Liver (tissue), 10 donors: Measurements from ENCODE around the gene IFT172. TPM values are rescaled to one million over a fixed set of nuclear protein-coding genes. Genes with fewer than 3 reads are reported as not detected.

Experiments
- DNase-seq: peaks from one replicate; pipeline ENCODE4 v3.0.0-alpha.2; 2017; ENCODE audit warnings: low spot score
- H3K27ac ChIP-seq, 2 donors: one replicate each; pipeline ENCODE4 v1.7.0; 2013; ENCODE audit warnings: inconsistent platforms in 2 of 2, low read length in 2 of 2, control low read depth in 1 of 2, low read depth in 1 of 2, mild to moderate bottlenecking in 1 of 2
- H3K27me3 ChIP-seq, 4 donors: one replicate each; pipeline versions ENCODE4 v1.6.1 to v1.7.0; 2013; ENCODE audit warnings: low read length in 3 of 4, inconsistent platforms in 1 of 4, mild to moderate bottlenecking in 1 of 4, moderate library complexity in 1 of 4; ENCODE audit not compliant: control insufficient read depth in 4 of 4, insufficient read depth in 4 of 4
- H3K36me3 ChIP-seq, 4 donors: one replicate each; pipeline versions ENCODE4 v1.6.1 to v1.7.0; 2013; ENCODE audit warnings: low read length in 3 of 4, mild to moderate bottlenecking in 3 of 4, low read depth in 1 of 4, moderate library complexity in 1 of 4; ENCODE audit not compliant: control insufficient read depth in 4 of 4, insufficient read depth in 3 of 4
- H3K4me1 ChIP-seq, 4 donors: one replicate each; pipeline versions ENCODE4 v1.6.1 to v1.7.0; 2013; ENCODE audit warnings: low read length in 3 of 4, mild to moderate bottlenecking in 3 of 4, moderate library complexity in 1 of 4; ENCODE audit not compliant: control insufficient read depth in 4 of 4, insufficient read depth in 4 of 4
- H3K4me3 ChIP-seq, 3 donors: one replicate each; pipeline versions ENCODE4 v1.6.1 to v1.7.0; 2013; ENCODE audit warnings: low read length in 3 of 3, control low read depth in 1 of 3, low read depth in 1 of 3, mild to moderate bottlenecking in 1 of 3
- H3K9ac ChIP-seq, 2 donors: one replicate each; pipeline ENCODE4 v1.7.0; 2013; ENCODE audit warnings: low read length in 2 of 2, mild to moderate bottlenecking in 2 of 2, moderate library complexity in 2 of 2, control low read depth in 1 of 2, low read depth in 1 of 2
- H3K9me3 ChIP-seq, 4 donors: one replicate each; pipeline versions ENCODE4 v1.6.1 to v1.7.0; 2013; ENCODE audit warnings: low read length in 3 of 4; ENCODE audit not compliant: control insufficient read depth in 4 of 4
- ATF3 ChIP-seq: IDR thresholded peaks from 2 replicates; pipeline ENCODE4 v1.6.1; 2016; ENCODE audit warnings: antibody characterized with exemption
- CTCF ChIP-seq: fragments of 150-350 bp; IDR thresholded peaks from 2 replicates; pipeline ENCODE4 v1.5.1; 2017; ENCODE audit warnings: improper control_type of control experiment, low read depth, low read length; ENCODE audit not compliant: missing input control
- EGR1 ChIP-seq, 2 donors: IDR thresholded peaks; 2 replicates each; pipeline ENCODE4 v1.6.1; 2016 to 2018; ENCODE audit warnings: antibody characterized with exemption in 2 of 2, low read depth in 2 of 2
- FOXA1 ChIP-seq: IDR thresholded peaks from 2 replicates; pipeline ENCODE4 v1.6.1; 2016; ENCODE audit warnings: antibody characterized with exemption
- FOXA2 ChIP-seq: IDR thresholded peaks from 2 replicates; pipeline ENCODE4 v1.6.1; 2016; ENCODE audit warnings: antibody characterized with exemption
- GABPA ChIP-seq, 2 donors: IDR thresholded peaks in 1 of 2; conservative IDR thresholded peaks in 1 of 2; 2 replicates each; pipeline ENCODE4 v1.6.1; 2016; ENCODE audit warnings: antibody characterized with exemption in 2 of 2, mild to moderate bottlenecking in 1 of 2, moderate library complexity in 1 of 2
- HNF4A ChIP-seq, 2 donors: conservative IDR thresholded peaks; 2 replicates each; pipeline ENCODE4 v1.6.1; 2016; ENCODE audit warnings: antibody characterized with exemption in 2 of 2, mild to moderate bottlenecking in 2 of 2
- HNF4G ChIP-seq: IDR thresholded peaks from 2 replicates; pipeline ENCODE4 v1.6.1; 2016; ENCODE audit warnings: antibody characterized with exemption
- JUND ChIP-seq, 2 donors: IDR thresholded peaks; 2 replicates each; pipeline ENCODE4 v1.6.1; 2016; ENCODE audit warnings: antibody characterized with exemption in 2 of 2
- NR2F2 ChIP-seq: IDR thresholded peaks from 2 replicates; pipeline ENCODE4 v1.6.1; 2016; ENCODE audit warnings: antibody characterized with exemption
- RAD21 ChIP-seq, 2 donors: IDR thresholded peaks; 2 replicates each; pipeline ENCODE4 v1.6.1; 2016; ENCODE audit warnings: antibody characterized with exemption in 2 of 2, mild to moderate bottlenecking in 2 of 2
- RXRA ChIP-seq, 2 donors: IDR thresholded peaks; 2 replicates each; pipeline ENCODE4 v1.6.1; 2017 to 2018; ENCODE audit warnings: antibody characterized with exemption in 2 of 2, mild to moderate bottlenecking in 1 of 2
- SP1 ChIP-seq: IDR thresholded peaks from 2 replicates; pipeline ENCODE4 v1.6.1; 2018; ENCODE audit warnings: antibody characterized with exemption, mild to moderate bottlenecking
- TAF1 ChIP-seq: conservative IDR thresholded peaks from 2 replicates; pipeline ENCODE4 v1.6.1; 2016; ENCODE audit warnings: antibody characterized with exemption, mild to moderate bottlenecking
- YY1 ChIP-seq: IDR thresholded peaks from 2 replicates; pipeline ENCODE4 v1.6.1; 2016; ENCODE audit warnings: antibody characterized with exemption, mild to moderate bottlenecking
- ZBTB33 ChIP-seq: IDR thresholded peaks from 2 replicates; pipeline ENCODE4 v1.6.1; 2016; ENCODE audit warnings: antibody characterized with exemption
- WGBS: extraction: QIAGEN DNeasy Blood & Tissue Kit; methylation state at CpG from one replicate; pipeline ENCODE4 v1.1.7; 2013; 5-methylcytosine and 5-hydroxymethylcytosine counted together
- polyA plus RNA-seq, 2 donors: library from polyadenylated mRNA; stranded (reverse) in 1 of 2; unstranded in 1 of 2; fragments of 200-250 nt in 1 of 2; fragments of >200 nt in 1 of 2; fragmentation: Nextera tagmentation in 1 of 2; extraction: Ambion mirVana in 1 of 2; gene quantifications; one replicate each; pipeline versions ENCODE4 v1.2.1 to v1.2.3, GENCODE V29; 2013 to 2015
- small RNA-seq: library from RNA; depleted of rRNA; stranded (forward); fragments of <200 nt; gene quantifications from one replicate; pipeline ENCODE3, GENCODE V24; 2014
- total RNA-seq, 2 donors: library from RNA; depleted of rRNA; stranded (reverse); fragments of >200 nt; gene quantifications; one replicate each; pipeline ENCODE4 v1.2.3, GENCODE V29; 2014
- TF ChIP-seq, protein P1 (sequence below): IDR thresholded peaks from 2 replicates; pipeline ENCODE4 v1.6.1; 2016; ENCODE audit warnings: antibody characterized with exemption
- TF ChIP-seq, protein P2 (sequence below): IDR thresholded peaks from 2 replicates; pipeline ENCODE4 v1.6.1; 2016; ENCODE audit warnings: antibody characterized with exemption, mild to moderate bottlenecking
- donor health status: healthy.
- donor health status: healthy.
- donor health status: healthy.
- donor health status: healthy.
- donor health status: healthy.

Gene IFT172
- total and polyA plus RNA-seq, 4 donors, result 2.6 to 9.8 (median 6.3) TPM

DNA sequence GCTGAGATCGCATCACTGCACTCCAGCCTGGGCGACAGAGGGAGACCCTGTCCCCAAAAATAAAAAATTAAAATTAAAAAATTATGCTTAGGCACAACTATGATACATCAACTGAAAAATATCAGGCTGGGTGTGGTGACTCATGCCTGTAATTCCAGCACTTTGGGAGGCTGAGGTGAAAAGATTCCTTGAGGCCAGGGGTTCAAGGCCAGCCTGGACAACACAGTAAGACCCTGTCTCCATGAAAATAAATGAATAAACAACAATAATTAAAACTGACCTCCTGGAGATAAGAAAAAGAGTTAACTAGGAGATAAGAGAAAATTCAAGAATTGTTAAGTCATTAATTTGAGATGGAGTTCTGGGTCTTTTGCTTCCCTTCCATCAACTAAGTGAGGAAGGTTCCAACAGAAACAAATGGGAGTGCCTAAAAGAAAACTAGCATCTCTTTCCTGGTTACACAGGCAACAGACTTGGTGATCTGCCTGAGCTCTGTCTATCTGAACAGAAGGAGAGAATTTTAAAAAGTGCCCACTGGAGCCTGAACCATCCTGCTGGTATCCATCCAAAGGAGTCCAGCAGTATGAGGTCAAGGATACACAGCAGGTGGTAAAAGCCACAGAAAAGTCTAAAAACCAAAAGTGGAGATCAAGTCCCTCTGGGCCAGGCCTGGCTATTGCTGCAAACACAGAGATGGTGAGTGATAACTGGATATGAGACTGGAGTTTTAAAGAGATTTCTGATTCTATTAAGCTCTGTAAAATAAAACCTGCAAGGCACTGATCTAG is 89.0 kb downstream of the IFT172 start (continued):
- TF ChIP-seq YY1, result no peak
- no peak for TF ChIP-seq ATF3
- TF ChIP-seq, protein P1, sequence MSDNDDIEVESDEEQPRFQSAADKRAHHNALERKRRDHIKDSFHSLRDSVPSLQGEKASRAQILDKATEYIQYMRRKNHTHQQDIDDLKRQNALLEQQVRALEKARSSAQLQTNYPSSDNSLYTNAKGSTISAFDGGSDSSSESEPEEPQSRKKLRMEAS, result no peak

GRCh38 chr2:27398962-27399361 is 90.6 kb downstream of the IFT172 start:
- H3K36me3 ChIP-seq, result no peaks in the 10 kb centered on the region
- no peaks in the 10 kb centered on the region for H3K4me1 ChIP-seq
- no peak overlapping the region for H3K9ac ChIP-seq
- no peaks in the 10 kb centered on the region for H3K9me3 ChIP-seq
- DNase-seq, result no peak
- no peaks in the 10 kb centered on the region for H3K27me3 ChIP-seq
- no peak overlapping the region for H3K4me3 ChIP-seq
- WGBS, result 98% methylated on average over 5 of the region's 5 CpGs
- TF ChIP-seq RAD21 (IDR thresholded peaks at IDR 0.05), result no peak
- TF ChIP-seq ATF3, result no peak
- TF ChIP-seq SP1, result no peak
- TF ChIP-seq GABPA (IDR thresholded peaks at IDR 0.05 in 1 of 2, conservative IDR thresholded peaks at IDR 0.05 in 1 of 2), result no peak
- TF ChIP-seq NR2F2, result no peak
- no peak for TF ChIP-seq CTCF
- no peak for TF ChIP-seq TAF1
- TF ChIP-seq EGR1 (IDR thresholded peaks at IDR 0.05; ENCODE audit: low read depth in 2 of 2), result no peak
- TF ChIP-seq HNF4G, result no peak
- TF ChIP-seq, protein P1, result no peak
- TF ChIP-seq ZBTB33, result no peak
- TF ChIP-seq RXRA (IDR thresholded peaks at IDR 0.05), result no peak
- TF ChIP-seq YY1, result no peak
- no peak for TF ChIP-seq JUND (IDR thresholded peaks at IDR 0.05)
- no peak for TF ChIP-seq FOXA2
- no peak for TF ChIP-seq FOXA1
- TF ChIP-seq, protein P2, sequence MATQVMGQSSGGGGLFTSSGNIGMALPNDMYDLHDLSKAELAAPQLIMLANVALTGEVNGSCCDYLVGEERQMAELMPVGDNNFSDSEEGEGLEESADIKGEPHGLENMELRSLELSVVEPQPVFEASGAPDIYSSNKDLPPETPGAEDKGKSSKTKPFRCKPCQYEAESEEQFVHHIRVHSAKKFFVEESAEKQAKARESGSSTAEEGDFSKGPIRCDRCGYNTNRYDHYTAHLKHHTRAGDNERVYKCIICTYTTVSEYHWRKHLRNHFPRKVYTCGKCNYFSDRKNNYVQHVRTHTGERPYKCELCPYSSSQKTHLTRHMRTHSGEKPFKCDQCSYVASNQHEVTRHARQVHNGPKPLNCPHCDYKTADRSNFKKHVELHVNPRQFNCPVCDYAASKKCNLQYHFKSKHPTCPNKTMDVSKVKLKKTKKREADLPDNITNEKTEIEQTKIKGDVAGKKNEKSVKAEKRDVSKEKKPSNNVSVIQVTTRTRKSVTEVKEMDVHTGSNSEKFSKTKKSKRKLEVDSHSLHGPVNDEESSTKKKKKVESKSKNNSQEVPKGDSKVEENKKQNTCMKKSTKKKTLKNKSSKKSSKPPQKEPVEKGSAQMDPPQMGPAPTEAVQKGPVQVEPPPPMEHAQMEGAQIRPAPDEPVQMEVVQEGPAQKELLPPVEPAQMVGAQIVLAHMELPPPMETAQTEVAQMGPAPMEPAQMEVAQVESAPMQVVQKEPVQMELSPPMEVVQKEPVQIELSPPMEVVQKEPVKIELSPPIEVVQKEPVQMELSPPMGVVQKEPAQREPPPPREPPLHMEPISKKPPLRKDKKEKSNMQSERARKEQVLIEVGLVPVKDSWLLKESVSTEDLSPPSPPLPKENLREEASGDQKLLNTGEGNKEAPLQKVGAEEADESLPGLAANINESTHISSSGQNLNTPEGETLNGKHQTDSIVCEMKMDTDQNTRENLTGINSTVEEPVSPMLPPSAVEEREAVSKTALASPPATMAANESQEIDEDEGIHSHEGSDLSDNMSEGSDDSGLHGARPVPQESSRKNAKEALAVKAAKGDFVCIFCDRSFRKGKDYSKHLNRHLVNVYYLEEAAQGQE, result no peak
- no peak for TF ChIP-seq HNF4A (conservative IDR thresholded peaks at IDR 0.05)
- H3K27ac ChIP-seq, result no peak overlapping the region

Small RNA genes lying within 50 kb of the gene (small RNA-seq; reads per million reads assigned to genes)
- gene RNU6-986P, result not detected

Other genes with a start within 250 kb of the IFT172 start
- not detected for gene SLC30A3, start 226.7 kb downstream of the IFT172 start, total RNA-seq
- under 1 TPM in 1 of 2 donors, not detected in 1; 0.20 TPM for gene SLC30A3, start 226.7 kb downstream of the IFT172 start, polyA plus RNA-seq
- not detected for gene DNAJC5G, start 214.3 kb downstream of the IFT172 start, total RNA-seq
- not detected for gene DNAJC5G, start 214.3 kb downstream of the IFT172 start, polyA plus RNA-seq
- gene TRIM54, start 207.3 kb downstream of the IFT172 start, total RNA-seq, result not detected
- under 1 TPM in 1 of 2 donors, not detected in 1; 0.03 TPM for gene TRIM54, start 207.3 kb downstream of the IFT172 start, polyA plus RNA-seq
- under 1 TPM in 1 of 2 donors, not detected in 1; 0.25 TPM for gene UCN, start 181.3 kb downstream of the IFT172 start, total RNA-seq
- gene UCN, start 181.3 kb downstream of the IFT172 start, polyA plus RNA-seq, result under 1 TPM; 0.42 to 0.83 TPM
- gene MPV17, start 166.6 kb downstream of the IFT172 start, total RNA-seq, result 10 to 100 TPM; 13.9 to 29.6 TPM
- 10 to 100 TPM; 17.7 to 26.0 TPM for gene MPV17, start 166.6 kb downstream of the IFT172 start, polyA plus RNA-seq
- gene GTF3C2, start 133.0 kb downstream of the IFT172 start, total RNA-seq, result 10 to 100 TPM; 16.4 to 20.6 TPM
- gene GTF3C2, start 133.0 kb downstream of the IFT172 start, polyA plus RNA-seq, result 10 to 100 TPM in 1 of 2 donors, 1 to 10 TPM in 1; 9.7 to 13.0 TPM
- 10 to 100 TPM; 10.5 to 18.9 TPM for gene EIF2B4, start 119.4 kb downstream of the IFT172 start, total RNA-seq
- gene EIF2B4, start 119.4 kb downstream of the IFT172 start, polyA plus RNA-seq, result 10 to 100 TPM; 22.6 to 25.8 TPM
- 10 to 100 TPM; 53.7 to 65.3 TPM for gene SNX17, start 119.1 kb downstream of the IFT172 start, total RNA-seq
- 10 to 100 TPM; 57.7 to 60.5 TPM for gene SNX17, start 119.1 kb downstream of the IFT172 start, polyA plus RNA-seq
- gene ZNF513, start 109.0 kb downstream of the IFT172 start, total RNA-seq, result 1 to 10 TPM; 7.9 to 9.3 TPM
- gene ZNF513, start 109.0 kb downstream of the IFT172 start, polyA plus RNA-seq, result 10 to 100 TPM in 1 of 2 donors, 1 to 10 TPM in 1; 2.9 to 11.2 TPM
- 10 to 100 TPM; 28.9 to 45.5 TPM for gene PPM1G, start 80.2 kb downstream of the IFT172 start, total RNA-seq
- 10 to 100 TPM; 26.4 to 37.3 TPM for gene PPM1G, start 80.2 kb downstream of the IFT172 start, polyA plus RNA-seq
- gene NRBP1, start 61.1 kb downstream of the IFT172 start, total RNA-seq, result 10 to 100 TPM; 51.5 to 56.9 TPM
- gene NRBP1, start 61.1 kb downstream of the IFT172 start, polyA plus RNA-seq, result 10 to 100 TPM; 34.3 to 40.5 TPM
- 1 to 10 TPM; 1.8 to 2.8 TPM for gene KRTCAP3, start 47.4 kb downstream of the IFT172 start, total RNA-seq
- gene KRTCAP3, start 47.4 kb downstream of the IFT172 start, polyA plus RNA-seq, result 10 to 100 TPM in 1 of 2 donors, 1 to 10 TPM in 1; 6.7 to 12.7 TPM
- 10 to 100 TPM; 11.4 to 51.0 TPM for gene FNDC4, start 5.5 kb upstream of the IFT172 start, total RNA-seq
- gene FNDC4, start 5.5 kb upstream of the IFT172 start, polyA plus RNA-seq, result 100 to 1,000 TPM in 1 of 2 donors, 10 to 100 TPM in 1; 32.6 to 165 TPM
- 100 to 1,000 TPM in 1 of 2 donors, 1 to 10 TPM in 1; 9.6 to 173 TPM for gene GCKR, start 7.1 kb upstream of the IFT172 start, total RNA-seq
- gene GCKR, start 7.1 kb upstream of the IFT172 start, polyA plus RNA-seq, result 10 to 100 TPM; 71.0 to 87.8 TPM
- 10 to 100 TPM in 1 of 2 donors, 1 to 10 TPM in 1; 8.1 to 13.0 TPM for gene ZNF512, start 93.3 kb upstream of the IFT172 start, total RNA-seq
- gene ZNF512, start 93.3 kb upstream of the IFT172 start, polyA plus RNA-seq, result 1 to 10 TPM; 3.3 to 6.2 TPM
- 1 to 10 TPM; 1.6 to 2.5 TPM for gene CCDC121, start 139.3 kb upstream of the IFT172 start, total RNA-seq
- 1 to 10 TPM in 1 of 2 donors, under 1 TPM in 1; 0.97 to 1.2 TPM for gene CCDC121, start 139.3 kb upstream of the IFT172 start, polyA plus RNA-seq
- 10 to 100 TPM; 12.6 to 17.2 TPM for gene GPN1, start 139.3 kb upstream of the IFT172 start, total RNA-seq
- gene GPN1, start 139.3 kb upstream of the IFT172 start, polyA plus RNA-seq, result 10 to 100 TPM; 10.7 to 12.2 TPM
- 10 to 100 TPM; 12.3 to 14.6 TPM for gene SUPT7L, start 173.9 kb upstream of the IFT172 start, total RNA-seq
- 10 to 100 TPM in 1 of 2 donors, 1 to 10 TPM in 1; 9.6 to 10.7 TPM for gene SUPT7L, start 173.9 kb upstream of the IFT172 start, polyA plus RNA-seq
- 10 to 100 TPM; 10.6 to 12.3 TPM for gene SLC4A1AP, start 174.1 kb upstream of the IFT172 start, total RNA-seq
- gene SLC4A1AP, start 174.1 kb upstream of the IFT172 start, polyA plus RNA-seq, result 1 to 10 TPM; 7.2 to 8.5 TPM